Fibroblast of skin of right quadriceps (primary cell): Measurements from ENCODE around the gene C21orf91.
"Not testable (repeated sequence)": the region's sequence is repeated elsewhere in the genome, so short reads cannot be mapped to it uniquely, and the experiment has no call there.

ENCODE experiments used
- DNase-seq: peaks from one replicate; pipeline ENCODE4 v3.0.0-alpha.2; 2013

The C21orf91 gene

DNA sequence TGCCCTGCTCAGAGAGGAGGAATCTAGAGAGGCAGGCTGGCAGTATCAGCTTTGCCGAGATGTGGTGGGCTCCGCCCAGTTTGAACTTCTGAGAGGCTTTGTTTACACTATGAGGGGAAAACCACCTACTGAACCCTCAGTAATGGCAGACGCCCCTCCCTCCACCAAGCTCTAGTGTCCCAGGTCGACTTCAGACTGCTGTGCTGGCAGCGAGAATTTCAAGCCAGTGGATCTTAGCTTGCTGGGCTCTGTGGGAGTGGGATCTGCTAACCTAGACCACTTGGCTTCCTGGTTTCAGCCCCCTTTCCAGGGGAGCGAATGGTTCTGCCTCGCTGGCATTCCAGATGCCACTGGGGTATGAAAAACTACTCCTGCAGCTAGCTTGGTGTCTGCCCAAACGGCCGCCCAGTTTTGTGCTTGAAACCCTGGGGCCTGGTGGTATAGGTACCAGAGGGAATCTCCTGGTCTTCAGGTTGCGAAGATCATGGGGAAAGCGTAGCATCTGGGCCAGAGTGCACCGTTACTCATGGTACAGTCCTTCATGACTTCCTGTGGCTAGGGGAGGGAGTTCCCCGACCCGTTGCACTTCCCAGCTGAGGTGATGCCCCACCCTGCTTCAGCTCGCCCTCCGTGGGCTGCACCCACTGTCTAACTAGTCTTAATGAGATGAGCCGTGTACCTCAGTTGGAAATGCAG lies 43.6 kb downstream of the C21orf91 start:
- no peak for DNase-seq

- not testable (repeated sequence) for DNase-seq
These were observed 44.1 kb downstream of the C21orf91 start for GRCh38 chr21:17775021-17775420.

DNA sequence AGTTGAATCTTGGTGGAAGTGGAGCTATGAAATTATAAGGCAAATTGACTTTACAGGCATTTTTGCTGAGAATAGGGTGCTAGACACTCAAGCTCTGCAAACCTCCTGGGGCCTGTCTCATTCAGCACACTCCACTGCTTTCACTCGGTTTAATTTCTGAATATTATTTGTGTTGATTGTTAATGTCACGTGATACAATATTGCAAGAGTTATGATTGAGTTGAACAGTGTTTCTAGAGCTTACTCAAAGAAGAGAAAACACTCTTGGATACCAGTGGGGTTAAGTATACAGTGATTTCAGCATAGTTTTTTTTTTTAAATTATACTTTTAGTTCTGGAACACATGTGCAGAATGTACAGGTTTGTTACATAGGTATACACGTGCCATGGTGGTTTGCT lies 49.7 kb downstream of the C21orf91 start:
- no peak for DNase-seq

DNA sequence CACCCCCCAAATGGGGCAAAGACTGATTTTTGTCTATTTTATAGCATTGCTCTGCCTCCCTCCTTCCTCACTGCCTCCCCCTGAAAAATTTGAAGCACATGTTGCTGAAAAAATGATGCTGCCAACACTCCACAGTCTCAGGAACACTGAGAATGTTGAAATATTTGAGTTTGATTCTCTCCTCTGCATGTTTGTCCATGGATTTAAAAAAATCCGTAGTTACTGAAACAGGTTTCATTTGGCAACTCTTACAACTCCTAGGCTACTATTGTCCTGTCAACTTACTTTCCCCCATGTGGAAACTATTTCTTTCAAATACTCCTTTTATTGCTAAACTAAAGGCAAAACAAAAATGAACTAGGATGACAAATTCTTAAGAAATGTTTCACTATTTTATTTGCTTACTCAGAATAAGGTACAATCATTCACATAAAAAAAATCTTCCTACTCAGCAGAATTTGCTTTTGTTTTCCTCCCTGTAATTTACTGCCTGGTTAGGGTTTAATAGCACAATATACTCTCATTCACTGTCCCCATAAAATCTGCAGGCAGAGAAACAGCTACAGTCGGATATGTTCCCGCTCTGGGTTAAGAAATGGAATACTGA lies 50.2 kb downstream of the C21orf91 start:
- peak; percentile 7 for DNase-seq

DNA sequence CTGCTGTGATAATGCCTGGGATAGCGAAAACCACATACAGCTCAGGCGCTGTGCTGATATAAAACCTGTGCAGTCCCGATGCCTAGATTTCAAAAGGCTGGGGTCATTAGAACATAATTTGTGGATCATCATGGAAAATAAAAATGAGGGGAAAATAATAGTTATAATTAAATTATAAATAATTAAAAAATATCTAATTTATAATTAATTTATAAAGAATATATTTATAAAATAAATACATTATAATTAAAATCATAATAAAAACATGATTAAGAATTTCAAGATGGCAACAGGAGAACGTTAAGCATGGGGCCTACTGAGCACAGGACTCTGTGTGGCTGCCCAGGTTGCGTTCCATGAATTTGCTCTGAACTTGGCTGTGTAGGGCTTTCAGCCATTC lies 53.9 kb downstream of the C21orf91 start:
- DNase-seq: no peak

- DNase-seq: no peak
These were observed 55.7 kb downstream of the C21orf91 start for GRCh38 chr21:17763288-17764037.

DNA sequence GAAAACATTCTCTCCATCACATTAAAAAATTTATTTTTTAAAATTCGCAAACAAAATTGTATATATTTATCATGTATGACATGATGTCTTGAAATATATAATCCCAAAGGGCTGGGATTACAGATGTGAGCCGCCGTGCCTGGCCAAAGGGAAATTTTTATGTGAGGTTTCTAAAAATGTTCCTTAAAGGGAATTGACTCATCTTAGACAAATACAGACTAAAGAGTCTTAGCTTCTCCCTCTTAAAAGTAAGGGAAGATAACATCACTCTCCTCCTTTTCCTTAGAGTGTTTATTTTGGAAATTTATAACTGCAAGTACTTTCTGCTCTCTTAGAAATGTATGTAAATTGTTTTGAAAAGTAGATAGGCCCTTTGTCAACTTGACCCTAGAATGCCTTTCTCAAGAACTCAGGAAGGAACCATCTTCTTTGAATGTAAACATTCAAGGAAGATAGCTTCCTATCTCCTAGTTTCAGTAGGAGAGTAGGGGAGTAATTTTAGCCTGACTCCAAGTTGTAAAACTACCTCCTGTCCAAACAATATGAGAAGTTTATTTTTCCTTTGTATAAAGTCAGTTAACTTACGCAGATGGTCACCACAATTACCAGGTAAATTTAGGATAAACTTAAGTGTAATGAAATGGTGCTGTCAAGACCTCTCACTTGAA lies 59.5 kb downstream of the C21orf91 start:
- no peak for DNase-seq

GRCh38 chr21:17758683-17759082 lies 60.5 kb downstream of the C21orf91 start:
- no peak for DNase-seq

DNA sequence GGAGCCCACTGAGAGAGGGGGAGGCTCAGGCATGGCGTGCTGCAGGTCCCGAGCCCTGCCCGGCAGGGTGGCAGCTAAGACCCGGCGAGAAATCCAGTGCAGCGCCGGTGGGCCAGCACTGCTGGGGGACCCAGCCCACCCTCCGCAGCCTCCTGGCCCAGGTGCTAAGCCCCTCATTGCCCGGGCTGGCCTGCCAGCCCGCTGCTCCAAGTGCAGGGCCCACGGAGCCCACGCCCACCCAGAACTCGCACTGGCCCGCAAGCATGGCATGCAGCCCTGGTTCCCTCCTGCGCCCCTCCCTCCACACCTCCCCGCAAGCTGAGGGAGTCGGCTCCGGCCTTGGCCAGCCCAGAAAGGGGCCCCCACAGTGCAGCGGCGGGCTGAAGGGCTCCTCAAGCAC lies 61.5 kb downstream of the C21orf91 start:
- no peak for DNase-seq

DNA sequence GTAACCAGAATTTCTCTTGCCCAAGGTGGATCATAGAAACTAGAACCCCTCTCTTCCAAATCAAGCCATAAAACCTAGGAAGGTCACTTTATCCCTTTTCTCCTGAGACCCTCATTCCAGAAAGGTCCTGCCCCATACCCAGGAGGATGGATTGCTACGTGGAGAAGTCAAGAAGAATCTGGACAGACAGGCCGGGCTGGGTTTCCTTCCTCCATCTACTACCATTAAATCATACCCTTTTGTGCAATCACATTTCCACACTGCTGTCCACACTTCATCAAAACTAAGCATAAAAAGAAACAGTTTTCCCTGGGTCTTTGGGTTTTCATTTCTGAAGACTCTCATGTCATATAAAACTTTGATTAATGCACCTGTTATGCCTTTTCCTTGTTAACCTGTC lies 65.4 kb downstream of the C21orf91 start:
- DNase-seq: no peak

GRCh38 chr21:17752171-17752570 lies 67.0 kb downstream of the C21orf91 start:
- DNase-seq: no peak

DNA sequence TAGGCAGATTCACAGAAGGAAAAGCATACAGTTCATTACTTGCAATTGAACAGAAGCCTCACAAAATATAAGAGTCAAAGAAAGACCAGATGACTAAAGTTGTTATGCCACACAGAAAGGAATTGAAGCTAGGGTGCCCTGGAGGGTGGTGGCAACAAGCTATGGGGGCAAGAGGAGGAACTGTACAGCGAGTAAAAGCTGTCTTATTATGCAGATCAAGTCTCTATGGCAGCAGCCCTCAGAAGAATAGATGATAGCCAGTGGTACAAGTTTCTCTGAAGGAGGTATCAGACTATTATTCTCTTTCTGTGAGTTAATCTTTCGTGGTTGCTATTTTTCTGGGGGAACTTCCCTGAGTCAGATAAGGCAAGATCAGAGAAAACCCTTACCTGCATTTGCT lies 72.2 kb downstream of the C21orf91 start:
- no peak for DNase-seq

DNA sequence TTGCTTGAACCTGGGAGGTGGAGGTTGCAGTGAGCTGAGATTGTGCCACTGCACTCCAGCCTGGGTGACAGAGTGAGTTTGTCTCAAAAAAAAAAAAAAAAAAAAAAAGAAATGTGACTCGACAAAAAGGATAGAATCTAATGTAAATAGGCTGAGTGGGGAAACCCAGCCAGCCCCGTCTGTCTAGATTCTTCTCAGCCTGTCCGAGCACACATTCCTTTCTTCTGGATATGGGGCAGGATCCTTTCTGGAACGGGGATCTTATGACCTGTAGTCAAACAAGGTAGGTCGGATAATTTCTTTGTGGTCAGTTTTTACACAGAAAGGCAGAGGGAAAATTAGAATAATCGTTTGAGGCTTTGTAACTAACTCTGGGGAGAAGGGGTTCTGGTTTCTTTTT lies 74.1 kb downstream of the C21orf91 start:
- DNase-seq: no peak

GRCh38 chr21:17742940-17743592 lies 76.1 kb downstream of the C21orf91 start:
- DNase-seq: no peak

DNA sequence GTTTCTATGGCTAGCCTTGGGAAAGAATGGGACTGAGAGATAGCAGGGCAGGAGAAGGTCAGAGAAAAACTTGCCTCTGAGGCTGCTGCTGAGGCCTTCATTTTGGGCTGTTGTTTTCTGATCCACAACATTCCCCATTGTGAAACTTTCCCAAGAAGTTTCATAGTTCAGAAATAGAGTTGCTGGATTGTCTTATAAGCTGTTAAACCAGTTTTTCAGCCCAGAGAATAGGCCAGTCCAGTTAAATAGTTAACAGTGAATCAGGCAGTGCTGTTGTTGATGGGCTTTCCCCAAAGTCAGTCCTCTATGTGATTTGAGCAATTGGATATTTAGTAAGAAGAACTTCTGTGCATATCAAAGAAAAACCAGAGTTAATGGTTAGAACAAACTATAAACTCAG lies 77.0 kb downstream of the C21orf91 start:
- no peak for DNase-seq
